T-cell (primary cell): Measurements from ENCODE around the gene RDH16. TPM values are rescaled to one million over a fixed set of nuclear protein-coding genes. Genes with fewer than 3 reads are reported as not detected.
"Not testable (repeated sequence)": the region's sequence is repeated elsewhere in the genome, so short reads cannot be mapped to it uniquely, and the experiment has no call there.

ENCODE experiments used
- ATAC-seq, 4 experiments: fragments of 200-7000 bp in 3 of 4; fragments of 150-1000 bp in 1 of 4; cut with Tn5 transposase; replicated peaks in 1 of 4; 1 replicate in 3 of 4; 2 replicates in 1 of 4; pipeline ENCODE4 v1.10.0; 2021; ENCODE audit warnings: moderate library complexity in 3 of 4, mild to moderate bottlenecking in 2 of 4, moderate number of reproducible peaks in 1 of 4
- CTCF ChIA-PET, 2 donors: fragments of 300-600 bp; sonication (Branson Sonifier 250); formaldehyde crosslinking; loops; one replicate each; lab custom pipeline; 2022; ENCODE audit warnings: antibody characterized with exemption in 2 of 2; lab: Charles Lee
- POLR2A ChIA-PET, 2 donors: fragments of 300-600 bp; sonication (Branson Sonifier 250); formaldehyde crosslinking; loops; one replicate each; lab custom pipeline; 2022; ENCODE audit warnings: antibody characterized with exemption in 2 of 2; lab: Charles Lee
- DNase-seq, 35 experiments: peaks; one replicate each; pipeline versions ENCODE4 v3.0.0 to v3.0.0-alpha.2; 2013 to 2023
- H3K27ac ChIP-seq: one replicate; pipeline ENCODE4 v1.5.1; 2013; ENCODE audit warnings: low read length
- H3K27me3 ChIP-seq, 2 experiments: replicated peaks in 1 of 2; 1 replicate in 1 of 2; 2 replicates in 1 of 2; pipeline versions ENCODE4 v1.6.1 to v1.7.0; 2013; ENCODE audit warnings: low read length in 1 of 2, mixed read lengths in 1 of 2; ENCODE audit not compliant: control insufficient read depth in 2 of 2, insufficient read depth in 2 of 2; ENCODE audit errors: extremely low read depth in 1 of 2
- H3K36me3 ChIP-seq, 2 donors: 1 replicate in 1 of 2; 2 replicates in 1 of 2; pipeline versions ENCODE4 v1.6.1 to v1.7.0; 2013; ENCODE audit warnings: low read length in 1 of 2; ENCODE audit not compliant: control insufficient read depth in 2 of 2, insufficient read depth in 1 of 2; ENCODE audit errors: extremely low read depth in 1 of 2
- H3K4me1 ChIP-seq, 2 experiments: 1 replicate in 1 of 2; 2 replicates in 1 of 2; pipeline versions ENCODE4 v1.6.1 to v1.7.0; 2013; ENCODE audit warnings: low read length in 2 of 2, mixed read lengths in 1 of 2; ENCODE audit not compliant: insufficient read depth in 2 of 2, control insufficient read depth in 1 of 2; ENCODE audit errors: extremely low read depth in 1 of 2
- H3K4me3 ChIP-seq, 2 donors: 1 replicate in 1 of 2; 2 replicates in 1 of 2; pipeline versions ENCODE4 v1.5.1 to v1.7.0; 2013; ENCODE audit warnings: mild to moderate bottlenecking in 2 of 2, low read length in 1 of 2, moderate library complexity in 1 of 2; ENCODE audit not compliant: control insufficient read depth in 1 of 2; ENCODE audit errors: extremely low read depth in 1 of 2
- H3K9me3 ChIP-seq: 2 replicates; pipeline ENCODE4 v1.7.0; 2013
- H3K27ac Mint-ChIP-seq, 2 donors: one replicate each; pipeline ENCODE4 v1.8.0; 2020 to 2021; ENCODE audit warnings: mild to moderate bottlenecking in 2 of 2, mixed read lengths in 2 of 2
- H3K27me3 Mint-ChIP-seq, 2 donors: one replicate each; pipeline ENCODE4 v1.8.0; 2021 to 2022; ENCODE audit warnings: mixed read lengths in 2 of 2
- H3K36me3 Mint-ChIP-seq: one replicate; pipeline ENCODE4 v1.8.0; 2021; ENCODE audit warnings: mixed read lengths
- H3K4me1 Mint-ChIP-seq, 3 donors: one replicate each; pipeline ENCODE4 v1.8.0; 2020 to 2022; ENCODE audit warnings: mixed read lengths in 3 of 3, mild to moderate bottlenecking in 1 of 3
- H3K4me3 Mint-ChIP-seq, 3 donors: one replicate each; pipeline ENCODE4 v1.8.0; 2020 to 2022; ENCODE audit warnings: mild to moderate bottlenecking in 3 of 3, mixed read lengths in 3 of 3, moderate library complexity in 3 of 3
- H3K9me3 Mint-ChIP-seq, 3 donors: one replicate each; pipeline ENCODE4 v1.8.0; 2020 to 2022; ENCODE audit warnings: mixed read lengths in 3 of 3
- WGBS: methylation state at CpG from one replicate; pipeline ENCODE4 v1.1.5; 2013; ENCODE audit warnings: missing lambda C conversion rate; ENCODE audit not compliant: insufficient coverage; 5-methylcytosine and 5-hydroxymethylcytosine counted together
- total RNA-seq, 35 experiments: library from RNA in 6 of 35; stranded (reverse) in 6 of 35; fragments of 120-200 nt in 1 of 35; gene quantifications; one replicate each; pipeline versions ENCODE4 v1.2.1 to v1.2.4 and lab custom pipeline; 2013 to 2026

The RDH16 gene
- total RNA-seq, 5 donors from 2014 or later (not counting 1 experiment from before 2014, with no cell fraction given) = 0.98 to 1.6 (median 1.1) TPM

DNA sequence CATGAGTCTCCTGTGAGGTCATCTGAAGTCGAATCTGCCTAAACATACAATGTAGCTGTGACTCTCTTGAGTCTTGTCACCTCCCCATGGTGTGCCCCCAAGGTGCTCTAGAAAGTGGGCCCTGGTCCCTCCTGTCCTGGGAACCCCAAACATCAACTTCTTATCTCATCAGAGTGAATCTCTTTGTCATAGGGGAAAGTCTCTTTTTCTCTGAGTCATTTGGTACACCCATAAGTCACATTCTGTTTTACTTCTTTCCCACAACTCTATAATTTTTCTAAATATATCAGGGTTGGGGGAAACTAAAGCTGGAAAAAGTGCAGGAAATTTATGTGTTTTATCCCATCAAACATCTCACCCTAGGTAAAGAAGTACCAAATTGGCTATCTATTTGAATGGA, 36.1 kb downstream of the RDH16 start:
- no peaks in the 10 kb centered on the region for H3K36me3 Mint-ChIP-seq
- H3K36me3 ChIP-seq = no peaks in the 10 kb centered on the region
- ATAC-seq (no peak), DNase-seq (no peak)
- no peaks in the 10 kb centered on the region for H3K4me1 ChIP-seq
- H3K27ac ChIP-seq = no peak overlapping the region
- no peak overlapping the region for H3K27ac Mint-ChIP-seq
- no peak overlapping the region for H3K4me3 Mint-ChIP-seq
- no peaks in the 10 kb centered on the region for H3K9me3 ChIP-seq
- H3K9me3 Mint-ChIP-seq = peaks cover 5 to 20% (median 9%) of the 10 kb centered on the region in 3 donors
- peaks cover 0 to 15% of the 10 kb centered on the region in 2 experiments for H3K27me3 ChIP-seq
- no peaks in the 10 kb centered on the region for H3K4me1 Mint-ChIP-seq
- POLR2A ChIA-PET = no interaction called here
- peaks cover 0 to 8% of the 10 kb centered on the region in 2 donors for H3K27me3 Mint-ChIP-seq
- 83% methylated on average over 1 of the region's 1 CpG for WGBS
- CTCF ChIA-PET = interaction anchor here in 1 of 2 donors (0.6 kb wide), 1 partner anchor 90 kb away, joined by 4 read pairs; no protein-coding TSS in a partner anchor
- no peak overlapping the region for H3K4me3 ChIP-seq

DNA sequence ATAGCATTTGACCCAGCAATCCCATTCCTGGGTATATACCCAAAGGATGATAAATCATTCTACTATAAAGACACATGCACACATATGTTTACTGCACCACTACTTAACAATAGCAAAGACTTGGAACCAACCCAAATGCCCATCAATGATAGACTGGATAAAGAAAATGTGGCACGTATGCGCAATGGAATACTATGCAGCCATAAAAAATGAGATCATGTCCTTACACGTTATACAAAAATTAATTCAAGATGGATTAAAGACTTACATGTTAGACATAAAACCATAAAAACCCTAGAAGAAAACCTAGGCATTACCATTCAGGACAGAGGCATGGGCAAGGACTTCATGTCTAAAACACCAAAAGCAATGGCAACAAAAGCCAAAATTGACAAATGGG, 39.3 kb downstream of the RDH16 start:
- POLR2A ChIA-PET, H3K4me1 ChIP-seq, H3K4me1 Mint-ChIP-seq, H3K4me3 ChIP-seq, H3K27ac Mint-ChIP-seq, H3K9me3 ChIP-seq, DNase-seq, H3K27me3 ChIP-seq, ATAC-seq, CTCF ChIA-PET, H3K36me3 ChIP-seq, H3K36me3 Mint-ChIP-seq, H3K27ac ChIP-seq, H3K4me3 Mint-ChIP-seq: not testable (repeated sequence)
- H3K27me3 Mint-ChIP-seq = peaks cover 4 to 11% of the 10 kb centered on the region in 2 donors
- WGBS = 100% methylated on average over 1 of the region's 3 CpGs
- peaks cover 5 to 20% (median 9%) of the 10 kb centered on the region in 3 donors for H3K9me3 Mint-ChIP-seq

DNA sequence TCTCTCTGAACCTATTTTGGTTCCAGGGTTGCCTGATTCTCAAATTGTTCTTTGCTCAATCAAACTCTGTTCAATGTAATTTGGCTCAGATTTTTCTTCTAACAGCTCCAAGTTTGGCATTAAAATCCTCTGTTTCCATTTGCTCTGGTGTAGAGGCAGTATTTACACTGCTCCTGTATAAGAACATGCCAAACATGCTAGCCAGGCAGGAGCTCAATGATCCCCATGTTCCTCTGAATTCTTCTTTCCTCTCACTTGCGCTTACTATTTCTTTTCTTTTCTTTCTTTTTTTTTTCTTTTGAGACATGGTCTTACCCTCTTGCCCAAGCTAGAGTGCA, 40.4 kb downstream of the RDH16 start:
- CTCF ChIA-PET = no interaction called here
- 100% methylated on average over 1 of the region's 1 CpG for WGBS
- Mint-ChIP-seq H3K4me3 (no peak overlapping the region), H3K36me3 (no peaks in the 10 kb centered on the region), H3K4me1 (no peaks in the 10 kb centered on the region), H3K27ac (no peak overlapping the region), H3K27me3 (peaks cover 8 to 15% of the 10 kb centered on the region in 2 donors), H3K9me3 (peaks cover 5 to 20% (median 9%) of the 10 kb centered on the region in 3 donors)
- H3K36me3 ChIP-seq = no peaks in the 10 kb centered on the region
- no peaks in the 10 kb centered on the region for H3K4me1 ChIP-seq
- H3K27ac ChIP-seq = no peak overlapping the region
- H3K27me3 ChIP-seq = peaks cover 0 to 5% of the 10 kb centered on the region in 2 experiments
- H3K9me3 ChIP-seq = no peaks in the 10 kb centered on the region
- DNase-seq (no peak), ATAC-seq (no peak)
- no peak overlapping the region for H3K4me3 ChIP-seq
- POLR2A ChIA-PET = no interaction called here

DNA sequence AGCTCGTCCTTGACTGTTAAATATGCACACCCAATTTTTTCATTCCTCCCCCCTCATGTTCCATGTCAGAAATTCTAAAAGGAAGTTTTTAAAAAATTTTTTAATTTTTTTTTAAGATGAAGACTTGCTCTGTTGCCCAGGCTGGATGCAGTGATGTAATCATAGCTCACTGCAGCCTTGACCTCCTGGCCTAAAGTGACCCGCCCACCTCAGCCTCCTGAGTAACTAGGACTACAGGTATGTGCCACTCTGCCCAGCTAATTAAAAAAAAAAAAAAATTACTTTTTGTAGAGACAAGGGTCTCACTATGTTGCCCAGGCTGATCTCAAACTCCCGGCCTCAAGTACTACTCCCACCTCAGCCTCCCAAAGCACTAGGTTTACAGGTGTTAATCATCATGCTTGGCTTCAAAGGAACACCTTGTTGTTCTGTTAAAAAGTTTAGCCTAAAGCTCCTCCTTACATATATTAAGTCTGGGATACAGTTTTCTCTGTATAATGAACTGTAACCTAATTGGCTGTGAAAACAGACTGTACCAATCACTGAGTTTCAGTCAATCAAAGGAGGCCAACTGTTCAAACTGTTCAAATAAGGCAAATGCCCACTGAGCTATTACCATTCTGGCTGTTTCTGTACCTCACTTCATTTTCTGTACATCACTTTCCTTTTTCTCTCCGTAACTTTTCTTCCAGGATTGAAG, 41.0 kb downstream of the RDH16 start:
- no peak overlapping the region for H3K4me3 Mint-ChIP-seq
- H3K27me3 ChIP-seq = peaks cover 0 to 5% of the 10 kb centered on the region in 2 experiments
- H3K27me3 Mint-ChIP-seq = peaks cover 13 to 19% of the 10 kb centered on the region in 2 donors
- H3K27ac ChIP-seq = no peak overlapping the region
- no peaks in the 10 kb centered on the region for H3K36me3 ChIP-seq
- no peak for ATAC-seq
- no peak for DNase-seq
- no peak overlapping the region for H3K4me3 ChIP-seq
- peaks cover 9 to 19% (median 9%) of the 10 kb centered on the region in 3 donors for H3K9me3 Mint-ChIP-seq
- H3K27ac Mint-ChIP-seq = no peak overlapping the region
- CTCF ChIA-PET = no interaction called here
- no peaks in the 10 kb centered on the region for H3K36me3 Mint-ChIP-seq
- no CpG with 5 or more reads among the region's 4 CpGs for WGBS
- H3K9me3 ChIP-seq = no peaks in the 10 kb centered on the region
- no peaks in the 10 kb centered on the region for H3K4me1 Mint-ChIP-seq
- POLR2A ChIA-PET = interaction anchor here in 1 of 2 donors (0.6 kb wide), 1 partner anchor 32 kb away, joined by 3 read pairs; no protein-coding TSS in a partner anchor
- no peaks in the 10 kb centered on the region for H3K4me1 ChIP-seq

DNA sequence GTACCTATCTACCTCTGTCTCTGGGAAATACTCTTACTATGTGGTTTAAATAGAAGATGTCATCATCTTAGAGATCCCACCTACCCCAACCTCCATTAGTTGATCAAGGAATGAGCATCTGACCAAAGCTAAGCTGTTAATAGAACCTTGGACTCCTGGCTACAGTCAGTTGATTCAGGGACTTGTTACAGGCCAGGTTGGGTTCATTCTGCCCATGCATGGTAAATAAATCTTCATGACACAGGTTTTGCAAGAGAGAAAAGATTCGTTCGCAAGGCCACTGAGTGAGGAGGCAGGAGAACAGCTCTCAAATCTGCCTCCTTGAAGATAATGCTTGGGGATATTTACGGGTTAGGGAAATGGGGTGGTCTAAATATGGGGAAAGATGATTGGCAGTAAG, 42.7 kb downstream of the RDH16 start:
- no peak overlapping the region for H3K4me3 Mint-ChIP-seq
- H3K4me1 Mint-ChIP-seq = no peaks in the 10 kb centered on the region
- no peak for DNase-seq
- no peak overlapping the region for H3K27ac Mint-ChIP-seq
- WGBS = 83% methylated on average over 2 of the region's 3 CpGs
- Histone ChIP-seq H3K9me3 (no peaks in the 10 kb centered on the region), H3K4me3 (no peak overlapping the region), H3K36me3 (no peaks in the 10 kb centered on the region), H3K27me3 (peaks cover 0 to 5% of the 10 kb centered on the region in 2 experiments), H3K4me1 (no peaks in the 10 kb centered on the region), H3K27ac (no peak overlapping the region)
- POLR2A ChIA-PET = no interaction called here
- H3K9me3 Mint-ChIP-seq = peaks cover 6 to 17% (median 13%) of the 10 kb centered on the region in 3 donors
- no peaks in the 10 kb centered on the region for H3K36me3 Mint-ChIP-seq
- CTCF ChIA-PET = no interaction called here
- peaks cover 21 to 27% of the 10 kb centered on the region in 2 donors for H3K27me3 Mint-ChIP-seq
- no peak for ATAC-seq

DNA sequence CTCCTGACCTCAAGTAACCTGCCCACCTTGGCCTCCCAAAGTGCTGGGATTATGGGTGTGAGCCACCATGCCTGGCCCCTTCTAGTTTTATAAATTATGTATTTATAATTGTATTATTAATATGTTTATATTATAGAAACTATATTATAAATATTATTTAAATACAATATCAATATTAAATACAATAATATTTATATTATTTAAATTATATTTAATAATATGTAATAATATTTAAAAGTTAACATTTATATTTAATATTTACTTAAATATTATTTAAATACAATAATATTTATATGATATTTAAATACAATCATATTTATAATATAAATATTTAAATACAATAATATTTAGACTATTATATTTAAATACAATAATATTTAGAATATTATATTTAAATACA, 43.2 kb downstream of the RDH16 start:
- Histone ChIP-seq H3K27me3 (peaks cover 0 to 10% of the 10 kb centered on the region in 2 experiments), H3K4me1 (no peaks in the 10 kb centered on the region), H3K4me3 (no peak overlapping the region), H3K36me3 (no peaks in the 10 kb centered on the region), H3K9me3 (no peaks in the 10 kb centered on the region), H3K27ac (no peak overlapping the region)
- H3K27ac Mint-ChIP-seq = no peak overlapping the region
- DNase-seq = no peak
- H3K4me1 Mint-ChIP-seq = no peaks in the 10 kb centered on the region
- CTCF ChIA-PET = no interaction called here
- POLR2A ChIA-PET = no interaction called here
- H3K36me3 Mint-ChIP-seq = no peaks in the 10 kb centered on the region
- H3K9me3 Mint-ChIP-seq = peaks cover 6 to 17% (median 17%) of the 10 kb centered on the region in 3 donors
- peaks cover 21 to 27% of the 10 kb centered on the region in 2 donors for H3K27me3 Mint-ChIP-seq
- ATAC-seq = no peak
- no peak overlapping the region for H3K4me3 Mint-ChIP-seq
